ENCODE measurements around the gene SHISAL2B.

The SHISAL2B gene

GRCh38 chr5:64678374-64678773, 11.9 kb upstream of the SHISAL2B start:
- no peak overlapping the region for H3K4me3 ChIP-seq (ENCODE audit: low read length)
- no peak for TF ChIP-seq CTCF (IDR thresholded peaks at IDR 0.05; ENCODE audit: insufficient read depth, low read depth, low read length, missing control alignments)
- DNase-seq (ENCODE audit: low read depth), result no peak

- peak; percentile 29 for DNase-seq (ENCODE audit: low read depth)
- H3K4me3 ChIP-seq (ENCODE audit: low read length), result no peak overlapping the region
- peak; percentile 9 for TF ChIP-seq CTCF (IDR thresholded peaks at IDR 0.05; ENCODE audit: insufficient read depth, low read depth, low read length, missing control alignments)
These were observed 10.0 kb upstream of the SHISAL2B start for GRCh38 chr5:64680289-64680688.

- TF ChIP-seq CTCF (IDR thresholded peaks at IDR 0.05; ENCODE audit: insufficient read depth, low read depth, low read length, missing control alignments), result no peak
- no peak overlapping the region for H3K4me3 ChIP-seq (ENCODE audit: low read length)
These were observed 7.7 kb upstream of the SHISAL2B start for GRCh38 chr5:64682608-64683007.

GRCh38 chr5:64685866-64686265, 4.4 kb upstream of the SHISAL2B start:
- no peak overlapping the region for H3K4me3 ChIP-seq (ENCODE audit: low read length)
- no peak for TF ChIP-seq CTCF (IDR thresholded peaks at IDR 0.05; ENCODE audit: insufficient read depth, low read depth, low read length, missing control alignments)
- no peak for DNase-seq (ENCODE audit: low read depth)

More at GRCh38 chr5:64682608-64683007, 7.7 kb upstream of the SHISAL2B start:
- DNase-seq (ENCODE audit: low read depth), result no peak

GRCh38 chr5:64688391-64688790, 1.9 kb upstream of the SHISAL2B start:
- H3K4me3 ChIP-seq (ENCODE audit: low read length), result no peak overlapping the region
- no peak for TF ChIP-seq CTCF (IDR thresholded peaks at IDR 0.05; ENCODE audit: insufficient read depth, low read depth, low read length, missing control alignments)
- DNase-seq (ENCODE audit: low read depth), result no peak

- no peak for TF ChIP-seq CTCF (IDR thresholded peaks at IDR 0.05; ENCODE audit: insufficient read depth, low read depth, low read length, missing control alignments)
- DNase-seq (ENCODE audit: low read depth), result no peak
These were observed 1.3 kb upstream of the SHISAL2B start for GRCh38 chr5:64688965-64689364.

GRCh38 chr5:64690104-64690416, 243 bp upstream of the SHISAL2B start:
- peak overlapping the region; percentile 25 for H3K4me3 ChIP-seq (ENCODE audit: low read length)
- TF ChIP-seq CTCF (IDR thresholded peaks at IDR 0.05; ENCODE audit: insufficient read depth, low read depth, low read length, missing control alignments), result no peak
- DNase-seq (ENCODE audit: low read depth), result no peak

More at GRCh38 chr5:64688965-64689364, 1.3 kb upstream of the SHISAL2B start:
- no peak overlapping the region for H3K4me3 ChIP-seq (ENCODE audit: low read length)
